GM19455 (cell line): ENCODE results near the gene BRD4.

Source experiments
- ATAC-seq: cut with Tn5 transposase; IDR thresholded peaks from one replicate; pipeline ENCODE4 v1.9.1; 2021; ENCODE audit not compliant: unreplicated experiment

BRD4 gene

GRCh38 chr19:15316498-15316897, 15.8 kb downstream of the BRD4 start:
- ATAC-seq = no peak

GRCh38 chr19:15315101-15315500, 17.2 kb downstream of the BRD4 start:
- ATAC-seq = no peak

- no peak for ATAC-seq
Measured at GRCh38 chr19:15313649-15314279, 18.6 kb downstream of the BRD4 start.

- no peak for ATAC-seq
Measured at GRCh38 chr19:15307169-15307568, 25.2 kb downstream of the BRD4 start.

- no peak for ATAC-seq
Measured at GRCh38 chr19:15305582-15306334, 26.6 kb downstream of the BRD4 start.

GRCh38 chr19:15304140-15304705, 28.1 kb downstream of the BRD4 start:
- ATAC-seq = no peak

- ATAC-seq = no peak
Measured at GRCh38 chr19:15303105-15303780, 29.1 kb downstream of the BRD4 start.

- ATAC-seq = no peak
Measured at GRCh38 chr19:15300533-15301197, 31.7 kb downstream of the BRD4 start.

GRCh38 chr19:15299568-15300409, 32.5 kb downstream of the BRD4 start:
- no peak for ATAC-seq

- ATAC-seq = no peak
Measured at GRCh38 chr19:15298847-15299567, 33.3 kb downstream of the BRD4 start.

- ATAC-seq = no peak
Measured at GRCh38 chr19:15297416-15298224, 34.7 kb downstream of the BRD4 start.

GRCh38 chr19:15296841-15297415, 35.4 kb downstream of the BRD4 start:
- no peak for ATAC-seq

GRCh38 chr19:15296353-15296752, 36.0 kb downstream of the BRD4 start:
- ATAC-seq = no peak

- ATAC-seq = no peak
Measured at GRCh38 chr19:15294561-15294990, 37.8 kb downstream of the BRD4 start.

- no peak for ATAC-seq
Measured at GRCh38 chr19:15293781-15294491, 38.4 kb downstream of the BRD4 start.

GRCh38 chr19:15292847-15293582, 39.3 kb downstream of the BRD4 start:
- ATAC-seq = no peak

- ATAC-seq = no peak
Measured at GRCh38 chr19:15292140-15292539, 40.2 kb downstream of the BRD4 start.
